H1 (cell line): Measurements from ENCODE around the gene MED1. TPM values are rescaled to one million over a fixed set of nuclear protein-coding genes. Genes with fewer than 3 reads are reported as not detected.

Source experiments
- CTCF ChIA-PET: fragments of 300-600 bp; sonication (Branson Sonifier 250); formaldehyde crosslinking; loops from one replicate; lab custom pipeline; 2021; ENCODE audit not compliant: partially characterized antibody; lab: Charles Lee
- POLR2A ChIA-PET: fragments of 300-600 bp; sonication (Branson Sonifier 250); formaldehyde crosslinking; loops from one replicate; lab custom pipeline; 2021; ENCODE audit warnings: inconsistent platforms; ENCODE audit not compliant: partially characterized antibody; lab: Charles Lee
- DNase-seq, 2 experiments: peaks; one replicate each; pipeline versions ENCODE4 v3.0.0 to v3.0.0-alpha.2; 2010 to 2022; ENCODE audit warnings: low spot score in 2 of 2, low read depth in 1 of 2, mixed read lengths in 1 of 2
- FAIRE-seq: peaks from 2 replicates; lab custom pipeline; 2011; peaks lifted over from hg19 to GRCh38; lab: Jason Lieb, UNC
- H2AFZ ChIP-seq: 2 replicates; pipeline ENCODE4 v1.8.1; 2012; ENCODE audit warnings: low read length, inconsistent platforms
- H2AK5ac ChIP-seq: 2 replicates; pipeline ENCODE4 v1.6.1; 2013; ENCODE audit warnings: low read depth, low read length
- H2BK120ac ChIP-seq: replicated peaks from 2 replicates; pipeline ENCODE3; 2013; ENCODE audit warnings: low read depth, low read length, inconsistent platforms
- H2BK12ac ChIP-seq: 2 replicates; pipeline ENCODE4 v1.6.1; 2013; ENCODE audit warnings: low read depth, low read length
- H2BK15ac ChIP-seq: 2 replicates; pipeline ENCODE4 v1.6.1; 2013; ENCODE audit warnings: low read length
- H2BK20ac ChIP-seq: 2 replicates; pipeline ENCODE4 v1.6.1; 2013; ENCODE audit warnings: low read length
- H2BK5ac ChIP-seq: 2 replicates; pipeline ENCODE4 v1.6.1; 2013; ENCODE audit warnings: low read depth, low read length
- H3K14ac ChIP-seq: 2 replicates; pipeline ENCODE4 v1.6.1; 2013; ENCODE audit warnings: inconsistent platforms; ENCODE audit not compliant: insufficient read length
- H3K18ac ChIP-seq: 2 replicates; pipeline ENCODE4 v1.6.1; 2013; ENCODE audit warnings: low read length; ENCODE audit errors: extremely low read depth
- H3K23ac ChIP-seq: 2 replicates; pipeline ENCODE4 v1.6.1; 2013; ENCODE audit warnings: inconsistent platforms; ENCODE audit not compliant: insufficient read length
- H3K23me2 ChIP-seq: 2 replicates; pipeline ENCODE4 v1.6.1; 2013; ENCODE audit warnings: low read depth, low read length
- H3K27ac ChIP-seq: 2 replicates; pipeline ENCODE4 v1.6.1; 2011; ENCODE audit warnings: low read depth, low read length, inconsistent platforms
- H3K27me3 ChIP-seq, 4 experiments: replicated peaks in 1 of 4; 1 replicate in 1 of 4; 2 replicates in 3 of 4; pipeline versions ENCODE4 v1.6.1 to v1.8.1; 2011 to 2013; ENCODE audit warnings: low read length in 3 of 4, mild to moderate bottlenecking in 3 of 4, inconsistent platforms in 2 of 4, mixed read lengths in 2 of 4, moderate library complexity in 1 of 4; ENCODE audit not compliant: control insufficient read depth in 3 of 4, insufficient read depth in 3 of 4; ENCODE audit errors: extremely low read depth in 1 of 4
- H3K36me3 ChIP-seq, 4 experiments: 2 replicates each; pipeline versions ENCODE4 v1.6.1 to v1.8.1; 2011 to 2013; ENCODE audit warnings: mild to moderate bottlenecking in 4 of 4, low read length in 3 of 4, moderate library complexity in 2 of 4, control low read depth in 1 of 4, inconsistent platforms in 1 of 4; ENCODE audit not compliant: insufficient read depth in 4 of 4, control insufficient read depth in 2 of 4
- H3K4ac ChIP-seq: replicated peaks from 2 replicates; pipeline ENCODE3; 2013; ENCODE audit warnings: low read length, low read depth, mixed read lengths, inconsistent platforms; ENCODE audit not compliant: insufficient read length
- H3K4me1 ChIP-seq, 4 experiments: replicated peaks in 1 of 4; 1 replicate in 1 of 4; 2 replicates in 3 of 4; pipeline versions ENCODE4 v1.6.1 to v1.8.1; 2011 to 2013; ENCODE audit warnings: low read length in 3 of 4, inconsistent platforms in 2 of 4, mixed read lengths in 1 of 4; ENCODE audit not compliant: insufficient read depth in 4 of 4, control insufficient read depth in 3 of 4
- H3K4me2 ChIP-seq, 2 experiments: 2 replicates each; pipeline versions ENCODE4 v1.6.1 to v1.8.1; 2011 to 2013; ENCODE audit warnings: low read depth in 2 of 2, low read length in 2 of 2, control low read depth in 1 of 2, inconsistent platforms in 1 of 2, mild to moderate bottlenecking in 1 of 2; ENCODE audit not compliant: insufficient read depth in 1 of 2
- H3K4me3 ChIP-seq, 4 experiments: fragments of 200-600, 300-600 bp in 1 of 4; sonication (generic), shearing (Covaris generic), sonication (Bioruptor Twin) in 1 of 4; 2 replicates each; pipeline versions ENCODE4 v1.5.1 to v1.8.1; 2011 to 2016; ENCODE audit warnings: low read length in 4 of 4, low read depth in 3 of 4, control low read depth in 2 of 4, inconsistent platforms in 2 of 4, mild to moderate bottlenecking in 2 of 4, mixed read lengths in 1 of 4, moderate library complexity in 1 of 4; ENCODE audit not compliant: insufficient read depth in 2 of 4; ENCODE audit errors: extremely low read depth in 1 of 4
- H3K56ac ChIP-seq: replicated peaks from 2 replicates; pipeline ENCODE3; 2013; ENCODE audit warnings: low read depth, mild to moderate bottlenecking, mixed read lengths, low read length, inconsistent platforms; ENCODE audit not compliant: insufficient read length
- H3K79me1 ChIP-seq: 2 replicates; pipeline ENCODE4 v1.6.1; 2013; ENCODE audit warnings: low read depth, low read length, control low read depth
- H3K79me2 ChIP-seq, 2 experiments: 2 replicates each; pipeline versions ENCODE4 v1.6.1 to v1.8.1; 2012 to 2013; ENCODE audit warnings: low read length in 2 of 2, mild to moderate bottlenecking in 2 of 2, inconsistent platforms in 1 of 2; ENCODE audit not compliant: insufficient read depth in 2 of 2, control insufficient read depth in 1 of 2
- H3K9ac ChIP-seq, 4 experiments: replicated peaks in 1 of 4; 1 replicate in 1 of 4; 2 replicates in 3 of 4; pipeline versions ENCODE4 v1.6.1 to v1.8.1; 2011 to 2013; ENCODE audit warnings: low read depth in 3 of 4, low read length in 3 of 4, control low read depth in 2 of 4, mild to moderate bottlenecking in 2 of 4, moderate library complexity in 2 of 4, inconsistent platforms in 1 of 4; ENCODE audit errors: extremely low read depth in 1 of 4
- H3K9me3 ChIP-seq, 2 experiments: 2 replicates each; pipeline versions ENCODE4 v1.6.1 to v1.8.1; 2012 to 2013; ENCODE audit warnings: mild to moderate bottlenecking in 2 of 2, moderate library complexity in 2 of 2, control low read depth in 1 of 2, inconsistent platforms in 1 of 2, low read depth in 1 of 2, low read length in 1 of 2, mixed read lengths in 1 of 2; ENCODE audit not compliant: insufficient read depth in 2 of 2
- H4K20me1 ChIP-seq, 2 experiments: replicated peaks in 1 of 2; 2 replicates each; pipeline versions ENCODE3 to v1.8.1; 2011 to 2013; ENCODE audit warnings: inconsistent platforms in 2 of 2, low read length in 2 of 2, mild to moderate bottlenecking in 1 of 2; ENCODE audit not compliant: insufficient read depth in 2 of 2, control insufficient read depth in 1 of 2
- H4K5ac ChIP-seq: 2 replicates; pipeline ENCODE4 v1.6.1; 2013; ENCODE audit warnings: low read length, low read depth, mixed read lengths, inconsistent platforms; ENCODE audit not compliant: insufficient read length
- H4K8ac ChIP-seq: 2 replicates; pipeline ENCODE4 v1.8.0; 2013; ENCODE audit warnings: mild to moderate bottlenecking, moderate library complexity, low read length, inconsistent platforms; ENCODE audit not compliant: insufficient read depth; ENCODE audit errors: extremely low read depth
- H4K91ac ChIP-seq: replicated peaks from 2 replicates; pipeline ENCODE3; 2013; ENCODE audit warnings: low read length, mixed read lengths, inconsistent platforms; ENCODE audit not compliant: insufficient read length
- BACH1 ChIP-seq: IDR thresholded peaks from 2 replicates; pipeline ENCODE4 v1.6.1; 2012; ENCODE audit warnings: low read length, improper control_type of control experiment
- E2F6 ChIP-seq: IDR thresholded peaks from 2 replicates; pipeline ENCODE4 v1.6.1; 2012; ENCODE audit warnings: inconsistent platforms
- EGR1 ChIP-seq: IDR thresholded peaks from 2 replicates; pipeline ENCODE4 v1.6.1; 2011; ENCODE audit warnings: low read depth, low read length, borderline replicate concordance
- EZH2 ChIP-seq: fragments of 200-600 bp; sonication (generic); IDR thresholded peaks from 2 replicates; pipeline ENCODE4 v1.7.1; 2012; ENCODE audit warnings: low read depth, mild to moderate bottlenecking, moderate library complexity, low read length, inconsistent platforms; ENCODE audit not compliant: severe bottlenecking
- FOSL1 ChIP-seq: IDR thresholded peaks from 2 replicates; pipeline ENCODE4 v1.6.1; 2011; ENCODE audit warnings: mild to moderate bottlenecking, low read depth, low read length, moderate library complexity; ENCODE audit not compliant: insufficient read depth
- GTF2F1 ChIP-seq: IDR thresholded peaks from 2 replicates; pipeline ENCODE4 v1.6.1; 2012; ENCODE audit warnings: low read depth, low read length, improper control_type of control experiment, borderline replicate concordance
- NRF1 ChIP-seq: IDR thresholded peaks from 2 replicates; pipeline ENCODE4 v1.6.1; 2011; ENCODE audit warnings: mild to moderate bottlenecking, low read depth, low read length, improper control_type of control experiment
- SIN3A ChIP-seq, 2 experiments: IDR thresholded peaks in 1 of 2; conservative IDR thresholded peaks in 1 of 2; 2 replicates each; pipeline ENCODE4 v1.6.1; 2011 to 2012; ENCODE audit warnings: low read length in 2 of 2, improper control_type of control experiment in 1 of 2, low read depth in 1 of 2, mild to moderate bottlenecking in 1 of 2
- TAF7 ChIP-seq: optimal IDR thresholded peaks from 2 replicates; pipeline ENCODE3; 2011; ENCODE audit warnings: low read depth, mild to moderate bottlenecking, inconsistent platforms, low read length, moderate library complexity, borderline replicate concordance
- TBP ChIP-seq: IDR thresholded peaks from 2 replicates; pipeline ENCODE4 v1.6.1; 2011; ENCODE audit warnings: low read depth, low read length, improper control_type of control experiment
- WGBS, 2 experiments: shearing (Covaris generic) in 1 of 2; methylation state at CpG; one replicate each; pipeline versions ENCODE4 v1.1.6 to v1.1.7; 2013 to 2015; ENCODE audit warnings: low lambda C conversion rate in 2 of 2, mixed read lengths in 2 of 2, inconsistent platforms in 1 of 2, low coverage in 1 of 2, missing lambda C conversion rate in 1 of 2; ENCODE audit not compliant: insufficient replicate concordance in 2 of 2, insufficient coverage in 1 of 2, insufficient read length in 1 of 2; ENCODE audit errors: extremely low coverage in 1 of 2, missing lambda C conversion rate in 1 of 2; 5-methylcytosine and 5-hydroxymethylcytosine counted together
- polyA plus RNA-seq, 7 experiments: library from polyadenylated mRNA; depleted of rRNA in 3 of 7; stranded (reverse) in 5 of 7; unstranded in 2 of 7; fragments of >200 nt in 5 of 7; fragments of 200-250 nt in 2 of 7; gene quantifications; 1 replicate in 5 of 7; 2 replicates in 1 of 7; 4 replicates in 1 of 7; pipeline versions ENCODE4 v1.2.1 to v1.2.3, GENCODE V29; 2011 to 2013; ENCODE audit warnings: missing spikeins in 2 of 7, mixed read lengths in 2 of 7
- total RNA-seq: library from RNA; stranded (reverse); fragmentation: NEBNext Ultra II Directional; extraction: Animal tissue kit (Norgen Biotek cat#: 25700); gene quantifications from 2 replicates; pipeline ENCODE4 v1.2.1, GENCODE V29; 2021

MED1 gene
- total and polyA plus RNA-seq, 2 of the 8 experiments (the other 6 are each of a cell fraction or from before 2014, with no cell fraction given), result 24.7 to 56.5 TPM

GRCh38 chr17:39357488-39357887, 93.6 kb downstream of the MED1 start:
- Histone ChIP-seq H2BK5ac (no peak overlapping the region), H3K79me2 (no peaks in the 10 kb centered on the region), H3K4me1 (no peaks in the 10 kb centered on the region; a peak in 1 of 7 replicates), H2BK12ac (no peak overlapping the region), H4K8ac (no peak overlapping the region), H3K23me2 (no peaks in the 10 kb centered on the region), H2BK120ac (no peak overlapping the region), H3K36me3 (no peaks in the 10 kb centered on the region), H4K91ac (no peak overlapping the region), H2AFZ (no peak overlapping the region), H3K4me3 (no peak overlapping the region), H3K79me1 (no peaks in the 10 kb centered on the region), H2BK20ac (no peak overlapping the region), H3K56ac (no peak overlapping the region), H2AK5ac (no peak overlapping the region), H3K4me2 (no peak overlapping the region), H3K27me3 (no peaks in the 10 kb centered on the region), H4K20me1 (peaks cover 0 to 2% of the 10 kb centered on the region in 2 experiments), H3K9me3 (no peaks in the 10 kb centered on the region), H2BK15ac (no peak overlapping the region), H4K5ac (no peak overlapping the region), H3K4ac (no peak overlapping the region), H3K27ac (no peak overlapping the region), H3K23ac (no peak overlapping the region), H3K9ac (no peak overlapping the region), H3K14ac (no peak overlapping the region), H3K18ac (no peak overlapping the region)
- FAIRE-seq (no peak), DNase-seq (no peak)
- 78% methylated on average over 8 of the region's 8 CpGs; no CpG with 5 or more reads in 1 of the 2 experiments for WGBS, 2 experiments
- ChIA-PET CTCF (interaction anchor here (1.0 to 1.2 kb wide), 2 partner anchors 22 to 118 kb away, joined by 3 read pairs; no protein-coding TSS in a partner anchor), POLR2A (no interaction called here)
- TF ChIP-seq NRF1, result no peak
- no peak for TF ChIP-seq TBP
- TF ChIP-seq TAF7, result no peak
- no peak for TF ChIP-seq E2F6
- TF ChIP-seq EGR1, result no peak
- no peak for TF ChIP-seq GTF2F1
- TF ChIP-seq EZH2, result no peak
- TF ChIP-seq FOSL1, result no peak
- no peak for TF ChIP-seq SIN3A (conservative IDR thresholded peaks at IDR 0.05 in 1 of 2, IDR thresholded peaks at IDR 0.05 in 1 of 2; ENCODE audit: low read depth in 1 of 2, low read length in 2 of 2)
- no peak for TF ChIP-seq BACH1
